Measurements from ENCODE around the gene NPM1.

Gene NPM1

GRCh38 chr5:171428168-171428696 is 40.6 kb downstream of the NPM1 start:
- DNase-seq (ENCODE audit: low read depth), result no peak

- DNase-seq (ENCODE audit: low read depth), result no peak
Observed at GRCh38 chr5:171428809-171429542, 41.3 kb downstream of the NPM1 start.

- DNase-seq (ENCODE audit: low read depth), result no peak
Observed at GRCh38 chr5:171429543-171429910, 41.9 kb downstream of the NPM1 start.

GRCh38 chr5:171431251-171431777 is 43.7 kb downstream of the NPM1 start:
- DNase-seq (ENCODE audit: low read depth), result no peak

- DNase-seq (ENCODE audit: low read depth), result no peak
Observed at GRCh38 chr5:171432076-171432475, 44.4 kb downstream of the NPM1 start.

GRCh38 chr5:171432583-171433351 is 45.1 kb downstream of the NPM1 start:
- no peak for DNase-seq (ENCODE audit: low read depth)

GRCh38 chr5:171433352-171433698 is 45.7 kb downstream of the NPM1 start:
- DNase-seq (ENCODE audit: low read depth), result no peak

- no peak for DNase-seq (ENCODE audit: low read depth)
Observed at GRCh38 chr5:171433982-171434676, 46.5 kb downstream of the NPM1 start.

- DNase-seq (ENCODE audit: low read depth), result no peak
Observed at GRCh38 chr5:171434874-171435273, 47.2 kb downstream of the NPM1 start.

GRCh38 chr5:171435908-171436307 is 48.3 kb downstream of the NPM1 start:
- no peak for DNase-seq (ENCODE audit: low read depth)

- DNase-seq (ENCODE audit: low read depth), result no peak
Observed at GRCh38 chr5:171436804-171437285, 49.2 kb downstream of the NPM1 start.

GRCh38 chr5:171437286-171437821 is 49.7 kb downstream of the NPM1 start:
- no peak for DNase-seq (ENCODE audit: low read depth)

GRCh38 chr5:171438738-171439137 is 51.1 kb downstream of the NPM1 start:
- DNase-seq (ENCODE audit: low read depth), result no peak

GRCh38 chr5:171441246-171441791 is 53.7 kb downstream of the NPM1 start:
- no peak for DNase-seq (ENCODE audit: low read depth)

GRCh38 chr5:171442287-171443042 is 54.8 kb downstream of the NPM1 start:
- no peak for DNase-seq (ENCODE audit: low read depth)

GRCh38 chr5:171444582-171444981 is 56.9 kb downstream of the NPM1 start:
- no peak for DNase-seq (ENCODE audit: low read depth)

- DNase-seq (ENCODE audit: low read depth), result no peak
Observed at GRCh38 chr5:171445644-171446516, 58.2 kb downstream of the NPM1 start.

GRCh38 chr5:171447226-171447625 is 59.6 kb downstream of the NPM1 start:
- DNase-seq (ENCODE audit: low read depth), result no peak

GRCh38 chr5:171449426-171449825 is 61.8 kb downstream of the NPM1 start:
- DNase-seq (ENCODE audit: low read depth), result no peak

All from activated T-cell treated with anti-CD3 and anti-CD28 coated beads for 48 hours (primary cell).